ENCODE measurements around the gene DAZAP2. TPM values are rescaled to one million over a fixed set of nuclear protein-coding genes. Genes with fewer than 3 reads are reported as not detected.
"Not testable (repeated sequence)": the region's sequence is repeated elsewhere in the genome, so short reads cannot be mapped to it uniquely, and the experiment has no call there.

The DAZAP2 gene
- total and polyA plus RNA-seq, 2 experiments from 2014 or later, result 145 to 216 TPM

DNA sequence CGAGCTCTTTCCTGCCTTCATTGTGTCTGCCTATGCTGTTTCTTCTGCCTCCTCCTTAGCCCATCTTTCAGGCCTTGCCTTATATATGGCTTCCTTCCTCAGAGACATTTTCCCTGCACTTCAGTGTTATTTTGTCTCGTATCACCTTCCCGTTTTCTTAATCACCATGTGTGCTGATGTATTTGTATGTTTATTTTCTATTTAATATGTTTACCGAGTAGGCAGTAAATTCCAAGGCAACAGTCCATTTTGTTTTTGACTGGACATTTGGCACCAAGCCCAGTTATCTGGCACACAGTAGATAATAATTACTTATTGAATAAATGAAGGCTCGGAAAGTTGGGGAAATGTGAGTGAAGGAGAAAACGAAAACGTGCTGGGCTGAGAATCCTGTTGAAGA is 16.2 kb upstream of the DAZAP2 start:
- Histone ChIP-seq H4K20me1 (ENCODE audit: insufficient read depth) (no peaks in the 10 kb centered on the region), H3K27ac (no peak overlapping the region), H2AFZ (no peak overlapping the region), H3K9me3 (ENCODE audit: low read depth) (no peaks in the 10 kb centered on the region), H3K27me3 (replicated peaks; ENCODE audit: insufficient read depth) (no peaks in the 10 kb centered on the region), H3K4me2 (ENCODE audit: unreplicated experiment) (no peak overlapping the region), H3K4me1 (ENCODE audit: insufficient read depth) (0 out of 2 replicates have a peak, but pooled peaks cover 5% of the 10 kb centered on the region), H3K36me3 (ENCODE audit: low read depth) (no peaks in the 10 kb centered on the region), H3K9ac (no peak overlapping the region), H3F3A (ENCODE audit: insufficient read depth) (no peaks in the 10 kb centered on the region), H3K79me2 (ENCODE audit: insufficient read depth) (no peaks in the 10 kb centered on the region), H3K4me3 (no peak overlapping the region), H3K9me2 (ENCODE audit: insufficient read depth) (no peaks in the 10 kb centered on the region)
- in situ Hi-C loops (cut with MboI), result no loop called here
- DNase-seq, result no peak
- WGBS, 2 experiments (ENCODE audit: low coverage in 1 of 2, low lambda C conversion rate in 2 of 2, missing lambda C conversion rate in 2 of 2), result 68 to 76% methylated on average over 7 of the region's 7 CpGs
- TF ChIP-seq EZH2phosphoT487 (IDR thresholded peaks at IDR 0.05; ENCODE audit: insufficient read depth, low read depth) (no peak), EZH2 (IDR thresholded peaks at IDR 0.05; ENCODE audit: insufficient read depth, poor library complexity, severe bottlenecking) (no peak)

GRCh38 chr12:51224625-51225024 is 14.0 kb upstream of the DAZAP2 start:
- no peaks in the 10 kb centered on the region for H3F3A ChIP-seq (ENCODE audit: insufficient read depth)
- no peak overlapping the region for H3K4me2 ChIP-seq (ENCODE audit: unreplicated experiment)
- H3K4me3 ChIP-seq, result no peak overlapping the region
- TF ChIP-seq EZH2 (IDR thresholded peaks at IDR 0.05; ENCODE audit: insufficient read depth, poor library complexity, severe bottlenecking) (no peak), EZH2phosphoT487 (IDR thresholded peaks at IDR 0.05; ENCODE audit: insufficient read depth, low read depth) (no peak)
- H3K9me2 ChIP-seq (ENCODE audit: insufficient read depth), result no peaks in the 10 kb centered on the region
- DNase-seq, result no peak
- no peaks in the 10 kb centered on the region for H3K4me1 ChIP-seq (ENCODE audit: insufficient read depth)
- H3K9me3 ChIP-seq (ENCODE audit: low read depth), result no peaks in the 10 kb centered on the region
- H3K9ac ChIP-seq, result no peak overlapping the region
- no peaks in the 10 kb centered on the region for H3K27me3 ChIP-seq (replicated peaks; ENCODE audit: insufficient read depth)
- WGBS, 2 experiments (ENCODE audit: low coverage in 1 of 2, low lambda C conversion rate in 2 of 2, missing lambda C conversion rate in 2 of 2), result 71 to 77% methylated on average over 3 of the region's 3 CpGs
- no peaks in the 10 kb centered on the region for H3K36me3 ChIP-seq (ENCODE audit: low read depth)
- no peaks in the 10 kb centered on the region for H3K79me2 ChIP-seq (ENCODE audit: insufficient read depth)
- in situ Hi-C loops (cut with MboI), result no loop called here
- no peak overlapping the region for H2AFZ ChIP-seq
- H4K20me1 ChIP-seq (ENCODE audit: insufficient read depth), result no peaks in the 10 kb centered on the region
- no peak overlapping the region for H3K27ac ChIP-seq

DNA sequence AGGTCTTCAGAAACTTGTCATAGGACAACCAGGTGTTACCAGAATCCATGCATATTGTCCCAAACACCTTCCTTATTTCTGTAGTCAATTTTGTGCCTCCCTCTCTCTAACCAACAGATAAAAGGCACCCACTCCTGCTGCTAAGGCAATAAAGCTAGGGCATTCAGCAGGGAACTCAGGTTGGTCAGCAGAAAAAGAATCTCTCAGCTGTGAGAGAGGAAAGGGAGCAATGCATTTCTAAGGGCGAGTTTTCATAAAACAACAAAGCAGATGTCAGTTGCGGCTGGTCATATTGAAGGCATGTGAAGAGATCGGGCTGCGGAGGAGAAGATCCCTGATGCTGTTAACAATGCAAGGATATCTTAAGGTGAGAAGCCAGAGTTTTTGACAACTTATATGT is 13.4 kb upstream of the DAZAP2 start:
- Histone ChIP-seq H3K9me2 (ENCODE audit: insufficient read depth) (no peaks in the 10 kb centered on the region), H3K4me1 (ENCODE audit: insufficient read depth) (no peaks in the 10 kb centered on the region), H3K27ac (no peak overlapping the region), H3K9ac (no peak overlapping the region), H3K27me3 (replicated peaks; ENCODE audit: insufficient read depth) (no peaks in the 10 kb centered on the region), H3K4me3 (no peak overlapping the region), H4K20me1 (ENCODE audit: insufficient read depth) (no peaks in the 10 kb centered on the region), H3K36me3 (ENCODE audit: low read depth) (no peaks in the 10 kb centered on the region), H3K79me2 (ENCODE audit: insufficient read depth) (no peaks in the 10 kb centered on the region), H3K9me3 (ENCODE audit: low read depth) (no peaks in the 10 kb centered on the region), H3K4me2 (ENCODE audit: unreplicated experiment) (no peak overlapping the region), H2AFZ (no peak overlapping the region), H3F3A (ENCODE audit: insufficient read depth) (no peaks in the 10 kb centered on the region)
- WGBS, 2 experiments (ENCODE audit: low coverage in 1 of 2, low lambda C conversion rate in 2 of 2, missing lambda C conversion rate in 2 of 2), result 65 to 76% methylated on average over 4 of the region's 4 CpGs
- no peak for TF ChIP-seq EZH2 (IDR thresholded peaks at IDR 0.05; ENCODE audit: insufficient read depth, poor library complexity, severe bottlenecking)
- no peak for TF ChIP-seq EZH2phosphoT487 (IDR thresholded peaks at IDR 0.05; ENCODE audit: insufficient read depth, low read depth)
- DNase-seq, result no peak
- in situ Hi-C loops (cut with MboI), result no loop called here

DNA sequence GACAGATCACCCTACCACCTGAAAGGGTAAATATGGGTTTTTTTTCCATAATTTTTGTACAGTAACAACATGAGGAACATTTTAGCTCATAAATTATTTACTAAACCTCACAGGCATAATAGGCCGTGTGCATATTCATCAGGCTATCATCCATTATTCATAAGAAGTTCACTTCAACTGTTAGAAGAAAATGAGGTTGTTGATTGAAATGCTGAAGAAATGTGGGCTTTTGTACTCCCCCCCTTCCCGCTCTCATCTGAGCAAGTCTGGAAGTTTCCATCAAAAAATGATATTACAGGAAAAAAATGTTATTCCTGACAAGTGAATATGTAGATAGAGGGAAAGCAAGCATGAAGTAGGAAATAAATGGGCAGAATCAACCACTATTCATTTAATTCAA is 12.9 kb upstream of the DAZAP2 start:
- no peak overlapping the region for H3K27ac ChIP-seq
- H3F3A ChIP-seq (ENCODE audit: insufficient read depth), result no peaks in the 10 kb centered on the region
- no peaks in the 10 kb centered on the region for H3K27me3 ChIP-seq (replicated peaks; ENCODE audit: insufficient read depth)
- no peaks in the 10 kb centered on the region for H3K36me3 ChIP-seq (ENCODE audit: low read depth)
- H2AFZ ChIP-seq, result no peak overlapping the region
- in situ Hi-C loops (cut with MboI), result no loop called here
- no peak for DNase-seq
- H3K4me3 ChIP-seq, result no peak overlapping the region
- no peaks in the 10 kb centered on the region for H3K9me3 ChIP-seq (ENCODE audit: low read depth)
- no peak for TF ChIP-seq EZH2phosphoT487 (IDR thresholded peaks at IDR 0.05; ENCODE audit: insufficient read depth, low read depth)
- no peak for TF ChIP-seq EZH2 (IDR thresholded peaks at IDR 0.05; ENCODE audit: insufficient read depth, poor library complexity, severe bottlenecking)
- no peaks in the 10 kb centered on the region for H3K9me2 ChIP-seq (ENCODE audit: insufficient read depth)
- no peaks in the 10 kb centered on the region for H4K20me1 ChIP-seq (ENCODE audit: insufficient read depth)
- no peak overlapping the region for H3K4me2 ChIP-seq (ENCODE audit: unreplicated experiment)
- H3K79me2 ChIP-seq (ENCODE audit: insufficient read depth), result no peaks in the 10 kb centered on the region
- H3K9ac ChIP-seq, result no peak overlapping the region
- no peaks in the 10 kb centered on the region for H3K4me1 ChIP-seq (ENCODE audit: insufficient read depth)
- 82 to 87% methylated on average over 2 of the region's 2 CpGs for WGBS, 2 experiments (ENCODE audit: low coverage in 1 of 2, low lambda C conversion rate in 2 of 2, missing lambda C conversion rate in 2 of 2)

GRCh38 chr12:51227112-51227511 is 11.5 kb upstream of the DAZAP2 start:
- H4K20me1 ChIP-seq (ENCODE audit: insufficient read depth); H3K9ac ChIP-seq; H3K79me2 ChIP-seq (ENCODE audit: insufficient read depth); H3K27ac ChIP-seq; H3K9me2 ChIP-seq (ENCODE audit: insufficient read depth); H3K4me2 ChIP-seq (ENCODE audit: unreplicated experiment); H3K4me3 ChIP-seq; in situ Hi-C loops (cut with MboI); H3K4me1 ChIP-seq (ENCODE audit: insufficient read depth); H3F3A ChIP-seq (ENCODE audit: insufficient read depth); H2AFZ ChIP-seq; H3K9me3 ChIP-seq (ENCODE audit: low read depth); H3K36me3 ChIP-seq (ENCODE audit: low read depth); DNase-seq; H3K27me3 ChIP-seq (replicated peaks; ENCODE audit: insufficient read depth): not testable (repeated sequence)
- 82 to 89% methylated on average over 5 of the region's 5 CpGs for WGBS, 2 experiments (ENCODE audit: low coverage in 1 of 2, low lambda C conversion rate in 2 of 2, missing lambda C conversion rate in 2 of 2)

Data from GM23248 (cell line).